ENCODE data around the gene COL1A2.

COL1A2 gene

DNA sequence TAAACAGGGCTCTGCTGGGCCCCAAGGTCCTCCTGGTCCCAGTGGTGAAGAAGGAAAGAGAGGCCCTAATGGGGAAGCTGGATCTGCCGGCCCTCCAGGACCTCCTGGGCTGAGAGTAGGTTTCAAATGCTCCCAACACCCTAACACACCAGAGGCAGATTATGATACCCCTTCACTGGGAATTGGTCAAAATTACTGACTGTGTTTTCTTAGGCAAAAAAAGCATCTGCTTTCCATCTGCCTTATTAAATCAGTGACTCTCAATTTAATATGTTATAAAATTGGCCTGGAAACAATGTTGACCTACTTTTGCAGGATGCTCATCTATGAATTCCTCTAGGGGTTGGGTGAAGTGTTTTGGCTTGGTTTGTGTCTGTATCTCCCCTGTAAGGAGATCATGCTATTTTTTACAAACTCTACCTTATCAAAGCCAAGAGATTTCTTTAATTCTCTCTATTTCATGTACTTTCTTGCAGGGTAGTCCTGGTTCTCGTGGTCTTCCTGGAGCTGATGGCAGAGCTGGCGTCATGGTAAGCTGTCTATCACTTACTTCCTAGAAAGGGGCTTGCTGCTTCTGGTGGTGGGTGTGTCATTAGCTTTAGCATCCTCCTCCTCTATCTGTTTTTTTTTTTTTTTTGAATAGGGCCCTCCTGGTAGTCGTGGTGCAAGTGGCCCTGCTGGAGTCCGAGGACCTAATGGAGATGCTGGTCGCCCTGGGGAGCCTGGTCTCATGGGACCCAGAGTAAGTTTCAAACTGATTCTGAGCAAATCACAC is 15.9 kb downstream of the COL1A2 start:
- no peak for DNase-seq (ENCODE audit: low read depth)

DNA sequence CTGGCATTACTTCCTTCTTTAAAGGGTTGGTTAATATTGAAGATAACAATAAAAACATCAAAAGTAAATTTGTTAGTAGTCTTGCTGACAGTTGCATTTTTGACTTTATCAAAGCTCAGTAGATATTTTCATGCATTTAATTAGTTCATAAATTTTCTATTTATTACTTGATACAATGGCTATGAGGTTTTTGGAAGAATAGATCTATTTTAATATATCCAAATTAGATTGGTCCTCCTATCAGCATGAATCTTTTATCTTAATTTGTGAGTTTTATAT is 16.4 kb downstream of the COL1A2 start:
- no peak for DNase-seq (ENCODE audit: low read depth)

DNA sequence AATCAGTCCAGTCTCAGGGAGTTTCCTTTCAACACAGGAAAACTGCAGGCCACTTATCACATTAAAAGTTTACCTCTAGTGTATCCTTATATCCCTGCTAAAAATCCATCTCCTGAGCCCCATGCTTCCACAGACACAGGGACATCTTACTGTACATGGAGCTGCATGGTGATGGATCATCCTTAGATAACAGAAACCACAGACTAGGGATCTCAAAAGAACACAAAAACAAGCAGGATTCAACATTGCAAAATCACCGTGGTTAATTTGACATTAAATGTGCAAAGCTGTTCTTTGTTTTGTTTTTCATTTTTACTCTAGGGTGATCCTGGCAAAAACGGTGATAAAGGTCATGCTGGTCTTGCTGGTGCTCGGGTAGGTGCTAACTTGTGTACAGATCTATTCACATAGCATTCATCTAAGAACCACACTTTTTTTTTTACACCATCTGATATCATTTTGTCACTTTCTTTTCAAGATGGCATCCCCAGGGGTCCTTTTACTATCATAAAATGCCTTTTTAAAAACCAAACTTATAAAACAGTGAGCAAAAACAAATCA is 18.1 kb downstream of the COL1A2 start:
- no peak for DNase-seq (ENCODE audit: low read depth)

DNA sequence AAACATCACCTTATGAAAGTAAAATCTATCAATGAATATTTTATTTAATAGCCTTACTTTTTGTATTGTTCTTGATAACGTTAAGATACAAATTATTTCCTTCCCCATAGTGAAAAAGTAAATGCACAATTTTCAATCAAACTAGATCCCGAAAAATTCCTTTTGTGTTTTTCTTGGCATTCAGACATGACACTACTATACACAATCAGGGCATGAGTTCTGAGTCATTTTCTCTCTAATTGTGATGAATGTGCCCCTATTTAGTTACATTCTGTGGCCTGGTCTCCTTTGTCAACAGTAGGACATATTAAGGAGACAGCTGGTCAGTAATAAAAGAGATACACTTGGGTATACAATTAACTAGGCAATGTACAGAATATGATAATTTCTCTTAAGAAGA is 19.8 kb downstream of the COL1A2 start:
- DNase-seq (ENCODE audit: low read depth): no peak

DNA sequence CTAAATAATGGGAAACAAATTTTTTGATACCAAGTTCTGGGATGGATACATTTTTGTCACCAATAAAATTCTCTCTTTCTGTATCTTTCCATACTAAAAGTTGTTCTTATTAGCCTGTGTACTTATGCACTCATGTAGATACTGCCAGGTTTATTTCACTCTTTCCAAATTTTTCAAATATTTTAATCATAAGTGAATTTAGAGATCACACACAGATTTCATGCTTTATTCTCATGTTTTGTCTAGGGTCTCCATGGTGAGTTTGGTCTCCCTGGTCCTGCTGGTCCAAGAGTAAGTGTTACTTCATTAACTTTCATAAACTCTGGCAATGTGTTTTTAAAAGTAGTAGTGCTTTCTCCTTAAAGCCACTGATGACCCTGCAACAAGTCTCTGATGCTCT is 20.3 kb downstream of the COL1A2 start:
- no peak for DNase-seq (ENCODE audit: low read depth)

DNA sequence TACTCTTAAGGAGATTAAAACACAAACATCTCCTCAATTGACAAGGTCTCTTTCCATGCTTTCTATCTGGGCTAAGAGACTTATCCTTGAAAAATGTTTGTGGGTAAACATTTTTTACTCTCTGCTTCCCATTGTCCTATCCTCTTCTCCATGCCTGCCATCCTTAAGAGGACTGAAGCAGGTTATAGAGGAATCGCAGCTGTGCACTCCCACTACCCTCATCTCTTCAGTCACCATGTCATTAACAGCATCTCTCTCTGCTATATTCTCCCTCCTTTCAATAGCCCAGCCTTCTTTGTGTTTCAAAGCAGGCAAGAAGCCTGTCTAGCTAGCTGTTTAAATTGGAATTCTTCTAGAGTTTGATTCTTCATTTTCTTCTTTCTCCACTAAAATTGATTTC is 22.6 kb downstream of the COL1A2 start:
- DNase-seq (ENCODE audit: low read depth): no peak

DNA sequence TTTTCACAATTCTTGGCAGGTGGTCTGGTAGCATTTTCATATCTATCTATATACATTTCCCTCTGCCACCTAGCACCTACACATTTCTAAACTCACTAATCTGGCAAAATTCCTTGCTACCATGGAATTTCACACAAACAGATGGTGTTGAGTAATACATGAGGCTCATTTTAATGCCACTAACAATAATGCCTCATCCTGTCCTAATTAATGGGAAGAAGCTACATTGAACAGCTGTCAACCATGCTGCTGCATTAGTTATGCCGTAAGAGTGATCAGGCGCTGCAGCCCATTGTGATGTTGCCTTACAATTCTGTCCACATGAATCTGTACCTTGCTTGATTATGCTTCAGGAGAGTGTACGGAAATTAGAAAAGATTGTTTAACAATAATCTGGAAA is 23.2 kb downstream of the COL1A2 start:
- DNase-seq (ENCODE audit: low read depth): no peak

DNA sequence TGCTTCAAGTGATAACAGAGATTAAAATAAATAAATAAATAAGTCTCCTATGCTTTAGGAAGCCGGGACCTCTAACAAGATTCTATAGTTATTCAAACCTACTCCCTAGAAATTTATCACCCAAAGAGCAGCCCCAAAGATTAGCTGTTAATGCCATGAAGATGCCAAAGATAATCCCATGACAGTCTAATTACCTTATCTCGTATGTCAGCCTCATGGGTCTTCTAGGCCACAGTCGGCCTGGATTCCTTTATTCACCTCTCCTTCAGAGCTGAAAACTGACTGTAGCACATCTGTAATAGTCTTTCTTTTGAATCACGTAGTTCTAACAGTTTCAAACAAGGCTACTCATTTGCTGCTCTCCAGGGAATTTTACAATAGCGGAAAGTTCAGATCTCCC is 24.2 kb downstream of the COL1A2 start:
- no peak for DNase-seq (ENCODE audit: low read depth)

DNA sequence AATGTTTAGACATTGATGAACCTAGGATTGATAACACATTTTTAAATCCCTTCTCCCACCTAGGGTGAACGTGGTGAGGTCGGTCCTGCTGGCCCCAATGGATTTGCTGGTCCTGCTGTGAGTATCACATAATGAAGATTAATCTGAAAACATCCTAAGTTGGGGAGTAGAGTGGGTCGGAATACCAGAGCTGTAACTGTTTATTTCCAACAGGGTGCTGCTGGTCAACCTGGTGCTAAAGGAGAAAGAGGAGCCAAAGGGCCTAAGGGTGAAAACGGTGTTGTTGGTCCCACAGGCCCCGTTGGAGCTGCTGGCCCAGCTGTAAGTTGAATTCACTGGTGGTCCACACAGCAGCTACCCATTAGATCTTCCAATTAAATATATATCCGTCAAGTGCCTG is 25.6 kb downstream of the COL1A2 start:
- DNase-seq (ENCODE audit: low read depth): no peak

DNA sequence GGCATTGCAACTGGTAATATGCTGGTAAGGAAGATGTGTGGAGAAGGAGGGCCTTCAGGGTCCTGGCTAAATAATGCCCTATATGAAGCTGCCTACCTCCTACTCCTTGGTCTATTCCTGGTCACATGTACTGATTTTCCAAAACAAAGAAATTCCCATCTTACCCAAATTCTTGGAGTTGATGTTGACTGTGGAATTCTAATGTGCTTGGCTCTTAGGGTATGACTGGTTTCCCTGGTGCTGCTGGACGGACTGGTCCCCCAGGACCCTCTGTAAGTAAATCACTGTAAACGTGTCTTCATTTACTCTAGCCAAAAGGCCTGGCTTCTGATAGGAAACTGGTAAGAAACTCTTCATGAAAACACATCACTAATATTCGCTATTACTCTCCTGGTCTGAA is 27.0 kb downstream of the COL1A2 start:
- DNase-seq (ENCODE audit: low read depth): no peak

DNA sequence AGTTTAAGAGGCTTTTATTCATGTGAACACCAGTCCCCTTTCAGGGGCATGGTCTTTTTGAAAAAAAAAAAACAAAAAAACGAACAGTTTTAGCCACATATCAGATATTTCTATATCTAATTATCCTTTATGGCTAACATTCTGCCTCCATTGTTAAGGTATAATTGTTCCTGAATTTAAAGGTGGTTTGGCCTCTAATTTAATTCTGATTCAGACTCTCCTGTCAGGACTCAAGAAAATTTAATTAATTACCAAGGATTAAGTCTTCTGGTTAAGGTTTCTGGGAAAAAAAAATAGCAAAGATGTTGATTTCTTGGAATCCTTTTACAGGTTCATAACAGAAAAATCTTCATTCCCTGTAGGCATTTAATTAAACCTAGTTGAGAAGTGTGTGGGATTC is 27.4 kb downstream of the COL1A2 start:
- DNase-seq (ENCODE audit: low read depth): no peak

DNA sequence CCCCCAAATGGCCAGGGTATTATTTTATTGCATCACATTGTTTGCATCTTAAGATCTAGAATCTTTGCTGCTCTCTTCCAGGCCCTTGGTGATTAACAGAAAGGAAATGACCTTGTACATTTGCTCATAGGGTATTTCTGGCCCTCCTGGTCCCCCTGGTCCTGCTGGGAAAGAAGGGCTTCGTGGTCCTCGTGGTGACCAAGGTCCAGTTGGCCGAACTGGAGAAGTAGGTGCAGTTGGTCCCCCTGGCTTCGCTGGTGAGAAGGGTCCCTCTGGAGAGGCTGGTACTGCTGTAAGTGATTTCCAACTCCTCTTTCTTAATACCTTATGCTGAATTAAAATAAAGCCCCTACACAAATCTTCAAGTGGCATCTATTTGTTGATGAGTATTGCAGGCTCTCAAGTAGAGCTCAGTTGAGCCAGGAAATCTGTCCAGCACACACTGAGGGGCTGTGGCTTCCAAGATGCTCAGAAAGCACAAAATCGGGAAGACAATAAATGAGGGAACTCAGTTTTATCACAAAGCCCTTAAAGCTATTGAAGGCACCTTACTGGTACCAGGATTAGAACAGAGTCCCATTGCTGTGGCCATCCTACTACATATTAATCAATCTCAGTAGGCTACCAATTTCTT is 28.2 kb downstream of the COL1A2 start:
- DNase-seq (ENCODE audit: low read depth): no peak

DNA sequence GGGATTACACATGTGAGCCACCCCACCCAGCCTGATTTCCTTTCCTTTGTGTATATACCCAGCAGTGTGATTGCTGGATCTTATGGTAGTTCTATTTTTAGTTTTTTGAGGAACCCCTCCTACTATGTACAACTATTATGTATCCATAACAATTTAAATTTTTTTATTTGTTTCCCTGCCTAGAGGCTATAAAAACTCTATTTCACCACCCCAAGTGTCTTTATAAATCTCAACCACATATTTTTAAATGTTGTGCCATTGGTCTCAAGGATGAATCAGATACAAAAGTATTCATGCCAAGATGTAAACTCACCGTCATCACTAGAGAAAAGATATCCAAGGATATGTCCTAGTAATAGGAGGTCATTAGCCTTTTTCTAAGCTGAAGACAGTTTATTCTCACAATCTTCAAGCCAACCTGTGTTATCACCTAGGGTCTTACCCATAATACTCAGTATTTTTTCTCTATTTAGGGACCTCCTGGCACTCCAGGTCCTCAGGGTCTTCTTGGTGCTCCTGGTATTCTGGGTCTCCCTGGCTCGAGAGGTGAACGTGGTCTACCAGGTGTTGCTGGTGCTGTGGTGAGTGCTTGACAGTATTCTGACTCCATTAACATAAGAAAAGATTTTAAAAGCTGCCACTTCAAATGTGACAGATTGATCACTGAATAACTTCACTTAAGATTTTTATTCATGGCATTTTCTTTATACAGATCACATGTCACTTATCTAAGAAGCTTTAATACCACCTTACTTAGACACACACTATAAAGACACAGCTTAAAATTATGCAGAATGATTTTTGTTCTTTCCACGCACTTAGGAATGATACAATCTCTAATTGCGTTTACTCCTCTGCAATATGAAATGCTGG is 29.4 kb downstream of the COL1A2 start:
- DNase-seq (ENCODE audit: low read depth): no peak

DNA sequence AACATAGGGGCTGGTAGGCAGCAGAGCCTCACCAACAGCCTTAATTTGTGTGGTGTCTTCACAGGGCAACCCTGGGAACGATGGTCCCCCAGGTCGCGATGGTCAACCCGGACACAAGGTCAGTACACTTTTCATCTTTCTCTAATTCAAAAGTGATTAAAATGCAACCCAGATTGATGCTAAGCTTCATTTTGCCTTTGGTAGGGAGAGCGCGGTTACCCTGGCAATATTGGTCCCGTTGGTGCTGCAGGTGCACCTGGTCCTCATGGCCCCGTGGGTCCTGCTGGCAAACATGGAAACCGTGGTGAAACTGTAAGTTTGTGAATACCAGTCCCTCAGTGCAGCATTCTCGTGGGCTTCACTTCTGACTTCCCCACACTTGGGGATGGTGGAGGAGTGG is 30.9 kb downstream of the COL1A2 start:
- no peak for DNase-seq (ENCODE audit: low read depth)

DNA sequence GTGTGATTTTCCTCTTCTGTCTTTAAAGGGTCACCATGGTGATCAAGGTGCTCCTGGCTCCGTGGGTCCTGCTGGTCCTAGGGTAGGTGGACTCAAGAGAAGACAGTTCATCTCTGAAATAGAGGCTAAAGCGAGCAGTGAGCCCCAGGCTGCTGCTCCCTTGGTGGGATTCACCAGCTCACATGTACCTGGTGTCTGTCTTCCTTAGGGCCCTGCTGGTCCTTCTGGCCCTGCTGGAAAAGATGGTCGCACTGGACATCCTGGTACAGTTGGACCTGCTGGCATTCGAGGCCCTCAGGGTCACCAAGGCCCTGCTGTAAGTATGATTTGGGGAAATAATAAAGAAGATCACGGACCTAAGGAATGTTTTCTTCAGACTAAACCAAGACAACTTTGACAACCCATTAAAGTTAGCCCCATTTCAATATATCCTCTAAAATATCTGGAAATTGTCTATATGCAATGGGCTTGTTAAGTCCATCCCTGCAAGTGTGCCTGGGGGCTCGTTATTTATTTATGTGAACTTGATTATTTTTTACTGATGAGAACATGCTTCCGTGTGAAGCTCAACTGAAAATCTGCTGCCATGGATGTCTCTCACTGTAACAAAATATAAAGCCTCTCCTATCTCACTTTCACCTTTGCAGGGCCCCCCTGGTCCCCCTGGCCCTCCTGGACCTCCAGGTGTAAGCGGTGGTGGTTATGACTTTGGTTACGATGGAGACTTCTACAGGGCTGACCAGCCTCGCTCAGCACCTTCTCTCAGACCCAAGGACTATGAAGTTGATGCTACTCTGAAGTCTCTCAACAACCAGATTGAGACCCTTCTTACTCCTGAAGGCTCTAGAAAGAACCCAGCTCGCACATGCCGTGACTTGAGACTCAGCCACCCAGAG is 32.5 kb downstream of the COL1A2 start:
- DNase-seq (ENCODE audit: low read depth): no peak

DNA sequence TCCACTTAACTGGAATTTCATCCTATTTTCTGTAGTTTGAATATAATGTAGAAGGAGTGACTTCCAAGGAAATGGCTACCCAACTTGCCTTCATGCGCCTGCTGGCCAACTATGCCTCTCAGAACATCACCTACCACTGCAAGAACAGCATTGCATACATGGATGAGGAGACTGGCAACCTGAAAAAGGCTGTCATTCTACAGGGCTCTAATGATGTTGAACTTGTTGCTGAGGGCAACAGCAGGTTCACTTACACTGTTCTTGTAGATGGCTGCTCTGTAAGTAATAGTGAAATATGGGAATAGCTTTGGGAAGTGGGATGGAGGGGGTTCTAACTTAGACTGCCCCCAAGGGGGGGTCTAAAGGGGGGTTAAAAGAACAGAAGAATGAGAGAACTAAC is 34.5 kb downstream of the COL1A2 start:
- no peak for DNase-seq (ENCODE audit: low read depth)

DNA sequence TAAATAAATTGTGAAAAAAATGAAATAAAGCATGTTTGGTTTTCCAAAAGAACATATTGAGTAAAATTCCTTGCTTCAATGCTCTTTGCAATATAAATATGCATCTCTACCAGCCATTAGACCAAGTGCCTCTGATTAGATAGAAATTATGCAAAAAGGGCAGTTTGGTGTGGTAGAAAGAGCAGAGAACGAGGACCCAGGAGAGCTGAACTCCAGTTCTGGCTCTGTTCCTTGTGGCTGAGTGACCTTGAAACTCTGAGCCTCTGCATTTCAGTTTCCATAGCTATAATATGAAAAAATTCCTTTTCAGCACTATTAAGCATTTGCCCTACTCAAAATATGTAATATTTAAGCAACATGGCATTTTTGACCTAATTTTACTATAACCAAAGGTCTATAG is 36.5 kb downstream of the COL1A2 start:
- no peak for DNase-seq (ENCODE audit: low read depth)

DNA sequence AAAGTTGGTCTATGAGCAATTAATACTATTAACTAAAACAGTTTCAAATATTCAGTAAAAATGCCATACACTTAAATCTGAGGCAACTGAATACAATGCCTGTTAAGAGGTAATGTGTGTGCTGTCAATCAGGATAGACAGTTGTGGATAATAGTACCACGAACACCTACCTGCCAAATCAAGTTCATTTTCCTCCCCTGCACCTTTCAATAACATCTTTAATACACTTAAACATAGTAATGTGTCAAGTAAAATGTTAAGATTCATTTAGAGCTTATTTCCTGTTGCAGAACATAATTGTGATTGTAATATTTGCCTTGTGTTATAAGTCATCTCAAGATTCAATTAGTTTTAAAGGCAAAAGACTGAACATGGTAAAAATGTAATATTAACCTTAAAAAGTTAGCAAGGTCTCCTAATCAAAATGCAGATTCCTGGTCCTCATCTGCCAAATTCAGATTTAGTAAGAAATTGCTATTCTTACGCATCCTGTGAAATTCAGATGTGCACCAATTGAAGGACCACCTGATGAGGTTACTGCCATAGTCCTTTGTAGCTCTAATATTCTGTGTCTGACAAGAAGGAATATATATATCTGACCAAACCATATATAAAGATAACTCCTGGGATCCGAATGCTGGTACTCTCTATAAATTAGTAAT is 37.1 kb downstream of the COL1A2 start:
- no peak for DNase-seq (ENCODE audit: low read depth)

DNA sequence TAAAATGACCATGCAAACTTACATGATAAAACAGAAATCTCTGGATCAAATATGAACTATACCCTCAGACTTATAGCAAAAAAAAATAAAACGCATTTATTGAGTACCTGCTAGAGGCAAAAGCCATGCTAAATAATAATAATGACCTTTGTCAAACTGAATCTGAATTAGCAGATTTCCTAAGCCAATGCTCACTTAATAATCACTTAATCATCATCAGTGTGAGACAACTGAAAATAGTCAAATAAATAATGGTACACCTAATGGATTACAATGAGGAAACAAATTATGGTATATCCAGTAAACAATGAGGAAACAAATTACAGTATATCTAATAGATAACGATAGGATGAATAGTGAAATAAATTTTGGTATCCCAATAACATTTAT is 37.6 kb downstream of the COL1A2 start:
- no peak for DNase-seq (ENCODE audit: low read depth)

DNA sequence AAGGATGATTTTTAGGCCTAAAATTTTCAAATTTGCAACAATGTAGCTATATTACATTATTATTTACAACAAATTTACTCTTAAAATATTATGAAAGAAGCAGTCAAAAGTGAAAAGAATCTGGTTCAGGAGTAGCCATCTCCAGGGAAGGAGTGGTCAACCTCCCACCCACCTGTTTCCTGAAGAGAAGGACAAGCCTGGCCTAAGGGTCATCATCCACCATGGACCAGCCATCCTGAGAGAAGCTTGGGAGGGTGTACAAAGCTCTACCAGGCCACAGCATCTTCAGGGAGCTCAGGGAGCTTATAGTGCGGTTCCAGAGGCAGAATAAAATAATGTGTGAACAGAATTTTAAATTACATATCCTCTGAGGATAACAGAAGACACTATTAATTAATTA is 38.1 kb downstream of the COL1A2 start:
- DNase-seq (ENCODE audit: low read depth): no peak

DNA sequence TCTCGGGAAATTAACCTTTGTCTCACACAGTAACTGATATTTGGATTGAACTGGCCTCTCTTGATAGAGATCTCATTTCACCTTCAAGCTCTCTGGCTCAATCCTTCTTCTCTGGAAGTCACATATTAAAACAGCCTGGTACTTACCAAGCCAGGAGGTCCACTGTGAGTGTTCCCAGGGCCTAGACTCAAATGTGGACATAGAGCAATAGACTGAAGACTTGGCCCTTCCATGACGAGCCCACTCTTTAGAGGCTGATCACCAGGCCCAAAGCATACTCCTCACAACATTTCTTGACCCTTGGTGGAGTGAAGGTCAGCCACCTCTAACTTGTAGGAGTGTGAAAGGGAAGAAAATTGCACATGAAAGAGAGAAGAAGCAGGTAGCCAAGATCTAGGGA is 38.5 kb downstream of the COL1A2 start:
- DNase-seq (ENCODE audit: low read depth): no peak
